Measurements from ENCODE around the gene PIP5K1B.

GRCh38 chr9:68732405-68733020 is 27.5 kb downstream of the PIP5K1B start:
- TF ChIP-seq POLR2AphosphoS5 (IDR thresholded peaks at IDR 0.05) (no peak), EP300 (IDR thresholded peaks at IDR 0.05) (no peak), CTCF (IDR thresholded peaks at IDR 0.05) (no peak)

Measured in sigmoid colon (tissue), 4 donors.